NCI-H1092 (cell line): ENCODE results near the gene GYG2.
"Not testable (repeated sequence)": the region's sequence is repeated elsewhere in the genome, so short reads cannot be mapped to it uniquely, and the experiment has no call there.

Source experiments
- DNase-seq: peaks from one replicate; lab custom pipeline; 2025; lab: John Stamatoyannopoulos, UW

GYG2 gene

GRCh38 chrX:2871831-2872230 lies 43.1 kb downstream of the GYG2 start:
- DNase-seq = no peak

DNA sequence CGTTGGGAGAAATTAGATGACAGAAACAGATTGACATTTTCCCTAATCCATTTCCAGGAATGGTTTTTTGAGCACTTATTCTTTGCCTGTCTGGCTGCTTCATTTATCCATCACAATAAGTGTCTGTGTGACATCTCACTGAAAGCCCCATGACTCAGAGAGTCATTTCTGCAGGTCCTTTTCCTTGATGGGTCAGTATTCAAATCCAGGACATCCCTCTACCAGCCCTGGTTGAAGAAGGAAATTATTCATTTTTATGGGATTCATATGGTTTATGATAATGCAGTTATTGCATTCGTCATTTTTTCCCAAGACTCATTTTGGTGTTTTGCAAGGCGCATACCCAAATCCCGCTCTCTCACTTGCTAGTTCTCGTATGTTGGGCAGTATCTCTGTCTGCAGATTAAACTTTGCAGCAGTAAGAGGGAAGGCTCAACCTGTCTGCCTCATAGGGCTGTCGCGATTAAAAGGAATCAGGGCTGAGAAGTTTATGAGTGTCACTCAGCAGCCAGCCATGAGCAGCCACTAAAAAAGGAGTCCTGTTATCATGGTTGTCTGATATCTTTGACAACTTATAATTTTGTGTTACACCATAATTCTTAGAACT lies 44.0 kb downstream of the GYG2 start:
- no peak for DNase-seq

- no peak for DNase-seq
Measured at GRCh38 chrX:2874222-2875135, 45.7 kb downstream of the GYG2 start.

- no peak for DNase-seq
Measured at GRCh38 chrX:2875136-2875481, 46.4 kb downstream of the GYG2 start.

DNA sequence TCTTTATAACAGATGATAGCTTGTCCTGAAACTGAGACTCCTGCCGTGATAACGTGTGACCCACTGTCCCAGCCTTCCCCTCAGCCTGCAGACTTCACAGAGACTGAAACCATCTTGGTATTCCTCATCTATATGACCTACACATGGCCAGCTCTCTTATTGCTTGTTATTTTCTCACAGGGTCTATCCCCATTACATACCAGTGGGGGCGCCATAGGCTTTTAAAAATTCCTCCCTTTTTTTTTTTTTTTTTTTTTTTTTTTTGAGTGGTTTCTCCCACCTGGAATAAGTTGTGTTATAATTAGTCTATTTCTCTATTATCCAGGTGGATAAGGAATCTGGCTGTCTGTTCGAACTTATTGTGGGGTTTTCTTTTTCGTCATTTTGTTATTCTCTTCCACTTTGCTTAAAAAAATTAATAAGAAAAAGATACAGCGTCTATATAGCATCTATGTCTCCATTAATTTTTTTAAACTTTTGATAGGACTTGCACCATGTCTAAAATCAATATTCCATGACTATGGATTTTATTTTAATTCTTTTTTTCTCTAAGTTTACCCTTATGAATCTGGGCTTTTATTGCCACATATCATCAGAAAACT lies 47.2 kb downstream of the GYG2 start:
- DNase-seq = no peak

GRCh38 chrX:2878563-2878962 lies 49.8 kb downstream of the GYG2 start:
- DNase-seq = no peak

- DNase-seq = no peak
Measured at GRCh38 chrX:2879670-2880069, 50.9 kb downstream of the GYG2 start.

DNA sequence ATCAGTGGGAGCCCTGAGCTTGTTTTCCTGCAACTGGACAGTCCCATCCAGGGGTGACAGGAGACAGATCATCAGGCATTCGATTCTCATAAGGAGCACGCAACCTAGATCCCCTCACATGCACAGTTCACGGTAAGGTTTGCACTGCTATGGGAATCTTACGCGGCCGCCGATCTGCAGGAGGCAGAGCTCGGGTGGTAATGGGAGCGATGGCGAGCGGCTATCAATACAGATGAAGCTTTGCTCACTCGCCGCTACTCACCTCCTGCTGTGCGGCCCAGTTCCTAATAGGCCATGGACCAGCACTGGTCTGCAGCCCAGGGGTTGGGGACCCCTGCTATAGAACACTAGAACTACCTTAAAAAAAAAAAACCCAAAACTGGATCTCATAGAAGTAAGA lies 55.0 kb downstream of the GYG2 start:
- DNase-seq = no peak

- no peak for DNase-seq
Measured at GRCh38 chrX:2888309-2888708, 59.6 kb downstream of the GYG2 start.

DNA sequence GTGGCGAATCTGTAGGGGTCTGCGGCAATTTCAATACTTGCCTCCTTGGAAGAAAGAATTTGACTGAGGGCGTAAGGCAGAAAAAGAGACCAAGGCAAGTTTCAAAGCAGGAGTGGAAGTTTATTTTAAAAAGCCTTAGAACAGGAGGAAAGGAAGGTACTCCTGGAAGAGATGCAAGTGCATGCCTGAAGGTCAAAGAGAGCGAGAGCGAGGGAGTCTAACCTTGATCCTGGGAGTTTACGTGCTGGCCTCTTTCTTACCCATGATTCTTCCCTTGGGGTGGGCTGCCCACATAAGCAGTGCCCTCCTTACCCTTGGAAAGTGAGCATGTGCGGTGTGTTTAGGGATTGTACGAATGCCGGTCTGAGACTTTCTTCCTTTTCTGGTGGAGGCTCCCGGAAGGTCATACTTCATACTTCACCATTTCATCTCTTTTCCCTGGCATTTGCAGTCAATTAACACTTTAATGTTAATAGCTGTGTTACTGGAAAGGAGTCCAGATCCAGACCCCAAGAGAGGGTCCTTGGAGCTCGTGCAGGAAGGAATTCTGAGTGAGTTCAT lies 60.4 kb downstream of the GYG2 start:
- DNase-seq = no peak

DNA sequence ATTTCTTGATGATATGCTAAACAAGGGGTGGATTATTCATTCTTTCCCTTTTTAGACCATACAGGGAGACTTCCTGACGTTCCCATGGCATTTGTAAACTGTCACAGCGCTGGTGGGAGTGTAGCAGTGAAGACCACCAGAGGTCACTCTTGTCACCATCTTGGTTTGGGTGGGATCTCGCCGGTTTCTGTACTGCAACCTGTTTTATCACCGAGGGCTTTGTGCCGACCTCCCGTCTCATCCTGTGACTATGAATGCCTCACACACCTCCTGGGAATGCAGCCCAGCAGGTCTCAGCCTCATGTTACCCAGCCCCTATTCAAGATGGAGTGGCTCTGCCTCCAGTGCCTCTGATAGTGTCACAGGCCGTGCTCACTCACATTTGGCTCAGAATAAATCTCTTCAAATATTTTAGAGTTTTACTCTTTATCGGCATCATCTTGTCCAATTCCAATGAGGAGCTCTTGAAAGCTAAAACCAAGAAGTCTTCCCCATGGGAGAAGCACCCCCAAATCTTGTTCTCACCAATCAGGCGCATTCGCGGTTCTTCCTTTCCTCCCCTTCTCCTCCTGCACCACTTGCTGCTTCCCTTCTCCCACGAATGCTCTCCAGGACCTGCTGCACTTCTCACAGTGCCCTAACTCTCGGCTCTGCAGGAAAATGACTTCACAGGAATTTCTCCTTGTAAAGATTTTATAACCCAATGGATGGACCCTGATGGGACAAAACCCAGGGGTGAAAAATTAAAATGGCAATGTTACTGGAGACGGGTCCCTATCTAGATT lies 61.2 kb downstream of the GYG2 start:
- not testable (repeated sequence) for DNase-seq

DNA sequence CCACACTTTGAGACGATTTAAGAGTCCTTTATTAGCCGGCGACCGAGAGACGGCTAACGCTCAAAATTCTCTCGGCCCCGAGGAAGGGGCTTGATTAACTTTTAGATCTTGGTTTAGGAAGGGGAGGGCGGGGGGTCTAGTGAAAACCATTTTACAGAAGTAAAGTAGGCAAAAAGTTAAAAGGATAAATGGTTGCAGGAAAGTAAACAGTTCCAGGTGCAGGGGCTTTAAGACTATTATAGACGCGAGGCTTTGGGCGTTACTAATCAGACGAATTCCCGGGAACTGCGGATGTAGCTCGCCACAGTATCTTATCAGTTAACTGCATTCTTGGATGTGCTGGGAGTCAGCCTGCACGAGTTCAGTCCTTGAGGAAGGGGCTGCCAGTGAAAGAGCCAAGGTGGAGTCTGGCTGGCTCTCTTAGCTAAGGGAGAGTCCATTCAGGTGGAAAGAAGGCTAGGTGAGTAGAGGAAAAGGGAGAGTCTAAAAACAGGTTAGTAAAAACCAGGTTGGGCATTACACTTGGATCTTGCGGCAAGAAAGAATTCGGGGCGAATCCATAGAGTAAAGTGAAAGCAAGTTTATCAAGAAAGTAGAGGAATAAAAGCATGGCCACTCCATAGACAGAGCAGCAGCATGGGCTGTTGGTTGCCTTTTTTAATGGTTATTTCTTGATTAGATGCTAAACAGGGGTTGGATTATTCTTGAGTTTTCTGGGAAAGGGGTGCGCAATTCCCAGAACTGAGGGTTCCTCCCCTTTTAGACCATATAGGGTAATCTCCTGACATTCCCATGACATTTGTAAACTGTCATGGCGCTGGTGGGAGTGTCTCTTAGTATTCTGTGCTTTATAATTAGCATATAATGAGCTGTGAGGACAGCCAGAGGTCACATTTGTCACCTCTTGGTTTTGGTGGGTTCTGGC lies 62.1 kb downstream of the GYG2 start:
- DNase-seq = not testable (repeated sequence)

DNA sequence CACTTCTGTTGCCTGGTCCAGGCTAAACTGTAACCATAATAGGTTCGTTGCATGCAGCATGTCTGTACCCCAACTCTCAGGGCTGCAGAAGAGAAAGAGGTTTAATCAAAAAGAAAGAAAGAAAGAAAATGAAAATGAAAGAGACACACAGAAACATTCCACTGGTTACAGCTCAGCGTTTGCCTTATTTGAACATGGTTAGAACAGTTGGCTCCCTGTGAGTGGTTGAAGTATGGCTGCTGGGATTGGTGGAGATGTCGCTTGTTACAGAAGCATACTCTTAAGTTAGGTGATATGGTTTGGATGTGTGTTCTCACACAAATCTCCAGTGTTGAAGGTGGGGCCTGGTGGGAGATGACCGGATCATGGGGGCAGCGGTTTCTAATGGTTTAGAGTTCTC lies 64.1 kb downstream of the GYG2 start:
- no peak for DNase-seq

DNA sequence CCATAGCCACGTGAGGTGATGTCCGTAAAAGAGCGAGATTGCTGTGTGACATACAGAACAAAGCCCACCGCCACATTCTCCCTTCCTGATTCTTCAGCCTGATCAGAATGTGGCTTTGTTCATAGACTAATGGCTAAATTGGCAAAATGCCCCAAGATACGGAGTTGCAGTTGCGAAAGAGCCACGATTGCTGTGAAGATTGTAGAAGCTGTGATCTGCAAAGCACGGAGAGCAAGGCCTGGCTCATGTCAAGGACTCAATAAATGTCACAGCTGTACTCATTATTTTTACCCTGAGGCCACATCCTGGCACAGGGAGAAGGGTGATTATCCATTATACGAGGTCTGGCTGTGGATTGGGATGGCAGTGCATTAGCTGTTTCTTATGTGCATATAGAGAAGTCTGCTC lies 66.2 kb downstream of the GYG2 start:
- no peak for DNase-seq

GRCh38 chrX:2897311-2897689 lies 68.6 kb downstream of the GYG2 start:
- DNase-seq = no peak

GRCh38 chrX:2897690-2898623 lies 69.2 kb downstream of the GYG2 start:
- not testable (repeated sequence) for DNase-seq

DNA sequence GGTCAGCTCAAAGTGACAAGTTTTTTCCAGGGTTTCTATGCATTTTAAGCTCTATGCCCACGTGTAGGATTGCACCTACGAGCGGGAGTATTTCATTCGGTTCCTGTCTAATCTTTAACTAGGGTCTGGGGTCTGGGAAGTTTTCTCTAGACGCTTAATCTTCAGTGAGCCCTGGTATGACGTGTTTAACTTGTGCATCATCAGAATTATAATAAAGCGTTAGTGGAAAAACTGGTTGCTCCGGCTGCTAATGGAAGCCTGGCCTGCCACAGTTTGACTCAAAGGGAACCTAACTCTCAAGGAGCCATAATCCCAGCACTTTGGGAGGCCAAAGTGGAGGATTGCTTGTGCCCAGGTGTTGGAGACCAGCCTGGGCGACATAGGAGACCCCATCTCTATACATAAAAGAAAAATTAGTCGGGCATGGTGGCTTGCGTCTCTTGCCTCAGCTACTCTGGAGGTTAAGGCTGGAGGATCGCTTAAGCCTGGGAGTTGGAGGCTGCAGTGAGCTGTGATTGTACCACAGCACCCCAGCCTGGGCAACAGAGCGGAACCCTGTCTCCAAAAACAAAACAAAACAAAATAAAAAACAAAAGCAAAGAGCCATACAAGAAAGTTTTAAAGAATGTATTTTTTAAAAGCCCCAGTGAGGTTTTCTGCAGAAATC lies 70.2 kb downstream of the GYG2 start:
- no peak for DNase-seq

- DNase-seq = no peak
Measured at GRCh38 chrX:2901367-2902036, 72.8 kb downstream of the GYG2 start.

- DNase-seq = no peak
Measured at GRCh38 chrX:2902841-2903240, 74.1 kb downstream of the GYG2 start.
